Right lobe of liver (tissue), 4 donors: Measurements from ENCODE around the gene FAM32A.

ENCODE experiments used
- CTCF ChIP-seq, 4 donors: fragments of 200-600 bp in 3 of 4; fragments of 450-650 bp in 1 of 4; IDR thresholded peaks; one replicate each; pipeline versions ENCODE4 v1.5.1 to v1.8.0; 2016 to 2022; ENCODE audit warnings: antibody characterized with exemption in 4 of 4, mild to moderate bottlenecking in 2 of 4
- POLR2A ChIP-seq: fragments of 450-650 bp; IDR thresholded peaks from one replicate; pipeline ENCODE4 v1.6.1; 2017; ENCODE audit warnings: antibody characterized with exemption, mild to moderate bottlenecking
- donor health status: DM: no; HTN: no; CAD: no.
- donor health status: DM: no; HTN: no; CAD: no.
- donor health status: DM: no; HTN: yes; CAD: no.

GRCh38 chr19:16168465-16169081 is 16.6 kb upstream of the FAM32A start:
- TF ChIP-seq CTCF (IDR thresholded peaks at IDR 0.05) = no peak
- no peak for TF ChIP-seq POLR2A
